DND-41 (cell line): ENCODE measurements around the gene ERF.

Experiments
- CTCF ChIP-seq: IDR thresholded peaks from 2 replicates; pipeline ENCODE4 v1.5.1; 2012; ENCODE audit warnings: borderline replicate concordance, low read length, moderate library complexity, mild to moderate bottlenecking; ENCODE audit not compliant: poor library complexity, severe bottlenecking; ENCODE audit errors: extremely low read depth
- EZH2 ChIP-seq: IDR thresholded peaks from 3 replicates; pipeline ENCODE4 v1.6.1; 2012; ENCODE audit warnings: borderline replicate concordance, low read depth, mild to moderate bottlenecking, moderate library complexity, low read length, inconsistent platforms; ENCODE audit not compliant: severe bottlenecking

- no peak for TF ChIP-seq EZH2
- no peak for TF ChIP-seq CTCF
Observed at GRCh38 chr19:42271045-42271419, 16.1 kb upstream of the ERF start.
